IMR-90 (cell line): ENCODE measurements around the gene SPATA31E1. TPM values are rescaled to one million over a fixed set of nuclear protein-coding genes. Genes with fewer than 3 reads are reported as not detected.

Source experiments
- ATAC-seq: fragments of 200-7000 bp; cut with Tn5 transposase; 2 replicates; pipeline ENCODE4 v1.9.1; 2020; ENCODE audit warnings: low read depth, mild to moderate bottlenecking, moderate library complexity
- BruUV-seq: library from RNA; stranded (reverse); fragments of 400-500 nt; replicated peaks from 2 replicates; lab custom pipeline; 2021; lab: Mats Ljungman, UMichigan
- CTCF ChIA-PET: fragments of 300-600 bp; formaldehyde crosslinking; extraction: SDS; loops from one replicate; lab custom pipeline; 2021; ENCODE audit warnings: antibody characterized with exemption; lab: Yijun Ruan, JAX
- POLR2A ChIA-PET: fragments of 300-600 bp; sonication (Branson Sonifier 250); formaldehyde crosslinking; loops from one replicate; lab custom pipeline; 2022; ENCODE audit warnings: antibody characterized with exemption; ENCODE audit not compliant: unreplicated experiment; lab: Charles Lee
- DNase-seq: peaks from one replicate; pipeline ENCODE4 v3.0.0; 2013
- H2AFZ ChIP-seq: replicated peaks from 2 replicates; pipeline ENCODE3; 2013; ENCODE audit warnings: low read length, mild to moderate bottlenecking; ENCODE audit not compliant: poor library complexity
- H2AK5ac ChIP-seq: 2 replicates; pipeline ENCODE4 v1.6.1; 2013; ENCODE audit warnings: low read depth, low read length, inconsistent platforms
- H2AK9ac ChIP-seq: replicated peaks from 2 replicates; pipeline ENCODE3; 2013; ENCODE audit warnings: mild to moderate bottlenecking, low read depth, low read length, moderate library complexity; ENCODE audit not compliant: poor library complexity
- H2BK120ac ChIP-seq: 2 replicates; pipeline ENCODE4 v1.6.1; 2013; ENCODE audit warnings: low read depth, low read length, inconsistent platforms
- H2BK15ac ChIP-seq: 3 replicates; pipeline ENCODE4 v1.6.1; 2013; ENCODE audit warnings: low read depth, low read length, inconsistent platforms
- H2BK20ac ChIP-seq: 2 replicates; pipeline ENCODE4 v1.6.1; 2013; ENCODE audit warnings: low read depth, mild to moderate bottlenecking, inconsistent platforms, low read length, moderate library complexity
- H2BK5ac ChIP-seq: 2 replicates; pipeline ENCODE4 v1.6.1; 2013; ENCODE audit warnings: mild to moderate bottlenecking, low read depth, low read length, inconsistent platforms; ENCODE audit not compliant: poor library complexity, severe bottlenecking
- H3K14ac ChIP-seq: replicated peaks from 2 replicates; pipeline ENCODE4 v1.6.1; 2013; ENCODE audit warnings: low read depth, low read length, inconsistent platforms
- H3K18ac ChIP-seq: 2 replicates; pipeline ENCODE4 v1.6.1; 2013; ENCODE audit warnings: low read depth, low read length, control low read depth
- H3K23ac ChIP-seq: 2 replicates; pipeline ENCODE4 v1.6.1; 2013; ENCODE audit warnings: low read depth, low read length, inconsistent platforms
- H3K27ac ChIP-seq: 2 replicates; pipeline ENCODE4 v1.5.1; 2013; ENCODE audit warnings: mild to moderate bottlenecking, control low read depth, low read length; ENCODE audit not compliant: insufficient read depth
- H3K27me3 ChIP-seq: 2 replicates; pipeline ENCODE4 v1.6.1; 2013; ENCODE audit warnings: low read length; ENCODE audit not compliant: control insufficient read depth, insufficient read depth
- H3K36me3 ChIP-seq: 2 replicates; pipeline ENCODE4 v1.6.1; 2013; ENCODE audit warnings: low read length, mixed read lengths; ENCODE audit not compliant: control insufficient read depth, insufficient read depth
- H3K4ac ChIP-seq: 2 replicates; pipeline ENCODE4 v1.6.1; 2013; ENCODE audit warnings: low read depth, low read length, inconsistent platforms
- H3K4me1 ChIP-seq: 2 replicates; pipeline ENCODE4 v1.6.1; 2013; ENCODE audit warnings: low read length, mixed read lengths; ENCODE audit not compliant: control insufficient read depth, insufficient read depth
- H3K4me2 ChIP-seq: 2 replicates; pipeline ENCODE4 v1.6.1; 2013; ENCODE audit warnings: low read depth, mild to moderate bottlenecking, control low read depth, low read length, moderate library complexity
- H3K4me3 ChIP-seq: 2 replicates; pipeline ENCODE4 v1.5.1; 2013; ENCODE audit warnings: low read depth, mild to moderate bottlenecking, control low read depth, low read length, moderate library complexity; ENCODE audit not compliant: insufficient read depth
- H3K56ac ChIP-seq: 2 replicates; pipeline ENCODE4 v1.6.1; 2013; ENCODE audit warnings: low read length, inconsistent platforms; ENCODE audit not compliant: insufficient read depth; ENCODE audit errors: extremely low read depth
- H3K79me1 ChIP-seq, 2 experiments: 2 replicates each; pipeline ENCODE4 v1.6.1; 2013; ENCODE audit warnings: low read length in 2 of 2, inconsistent platforms in 1 of 2, low read depth in 1 of 2
- H3K9ac ChIP-seq: 2 replicates; pipeline ENCODE4 v1.6.1; 2013; ENCODE audit warnings: low read depth, low read length, control low read depth
- H3K9me1 ChIP-seq: 2 replicates; pipeline ENCODE4 v1.6.1; 2013; ENCODE audit warnings: low read length, inconsistent platforms; ENCODE audit not compliant: insufficient read depth
- H3K9me3 ChIP-seq: 2 replicates; pipeline ENCODE4 v1.6.1; 2013; ENCODE audit warnings: low read length; ENCODE audit not compliant: control insufficient read depth, insufficient read depth
- H4K20me1 ChIP-seq: 2 replicates; pipeline ENCODE4 v1.6.1; 2013; ENCODE audit warnings: low read length, inconsistent platforms; ENCODE audit not compliant: insufficient read depth
- H4K5ac ChIP-seq: 2 replicates; pipeline ENCODE4 v1.6.1; 2013; ENCODE audit warnings: mild to moderate bottlenecking, low read depth, low read length, control low read depth
- H4K8ac ChIP-seq, 2 experiments: 2 replicates each; pipeline ENCODE4 v1.6.1; 2013; ENCODE audit warnings: low read depth in 2 of 2, low read length in 2 of 2, control low read depth in 1 of 2, inconsistent platforms in 1 of 2
- H4K91ac ChIP-seq: 2 replicates; pipeline ENCODE4 v1.6.1; 2013; ENCODE audit warnings: low read depth, low read length, inconsistent platforms; ENCODE audit not compliant: insufficient read depth
- BHLHE40 ChIP-seq: fragments of 150-350 bp; IDR thresholded peaks from 2 replicates; pipeline ENCODE4 v1.6.1; 2016; ENCODE audit warnings: mild to moderate bottlenecking, low read depth, low read length
- CEBPB ChIP-seq: IDR thresholded peaks from 2 replicates; pipeline ENCODE4 v1.6.1; 2012; ENCODE audit warnings: low read depth, low read length, improper control_type of control experiment
- CHD1 ChIP-seq: IDR thresholded peaks from 2 replicates; pipeline ENCODE4 v1.6.1; 2012; ENCODE audit warnings: low read depth, low read length, improper control_type of control experiment
- FOS ChIP-seq: fragments of 150-350 bp; IDR thresholded peaks from 2 replicates; pipeline ENCODE4 v1.6.1; 2016; ENCODE audit warnings: low read depth, low read length
- MAFK ChIP-seq: IDR thresholded peaks from 2 replicates; pipeline ENCODE4 v1.6.1; 2012; ENCODE audit warnings: low read depth, low read length, improper control_type of control experiment
- MAZ ChIP-seq: IDR thresholded peaks from 2 replicates; pipeline ENCODE4 v1.6.1; 2012; ENCODE audit warnings: low read depth, mild to moderate bottlenecking, low read length, improper control_type of control experiment, moderate library complexity, borderline replicate concordance
- MXI1 ChIP-seq: IDR thresholded peaks from 2 replicates; pipeline ENCODE4 v1.6.1; 2012; ENCODE audit warnings: low read depth, mild to moderate bottlenecking, low read length, moderate library complexity, borderline replicate concordance
- NFE2L2 ChIP-seq: fragments of 150-350 bp; IDR thresholded peaks from 2 replicates; pipeline ENCODE4 v1.6.1; 2016; ENCODE audit warnings: low read depth, mild to moderate bottlenecking, low read length
- POLR2A ChIP-seq: IDR thresholded peaks from 2 replicates; pipeline ENCODE4 v1.6.1; 2012; ENCODE audit warnings: mild to moderate bottlenecking, low read depth, low read length
- RAD21 ChIP-seq: IDR thresholded peaks from 2 replicates; pipeline ENCODE4 v1.6.1; 2012; ENCODE audit warnings: low read length, improper control_type of control experiment
- RCOR1 ChIP-seq: IDR thresholded peaks from 2 replicates; pipeline ENCODE4 v1.6.1; 2012; ENCODE audit warnings: mild to moderate bottlenecking, low read length, improper control_type of control experiment; ENCODE audit not compliant: insufficient replicate concordance
- RFX5 ChIP-seq: IDR thresholded peaks from 2 replicates; pipeline ENCODE4 v1.8.0; 2012; ENCODE audit warnings: low read depth, mild to moderate bottlenecking, low read length, moderate library complexity
- SMC3 ChIP-seq: fragments of 150-350 bp; IDR thresholded peaks from 2 replicates; pipeline ENCODE4 v1.6.1; 2016; ENCODE audit warnings: low read depth, mild to moderate bottlenecking, antibody characterized with exemption, low read length, moderate library complexity
- USF2 ChIP-seq: fragments of 150-350 bp; IDR thresholded peaks from 2 replicates; pipeline ENCODE4 v1.6.1; 2017; ENCODE audit warnings: mild to moderate bottlenecking, antibody characterized with exemption, low read length, low read depth
- WGBS, 2 experiments: methylation state at CpG; one replicate each; pipeline versions ENCODE4 v1.1.5 to v1.1.7; 2013; ENCODE audit warnings: missing lambda C conversion rate in 2 of 2; ENCODE audit not compliant: insufficient read length in 1 of 2; ENCODE audit errors: extremely low coverage in 2 of 2; 5-methylcytosine and 5-hydroxymethylcytosine counted together
- dilution Hi-C: fragments of 300-500 bp; cut with HindIII; formaldehyde crosslinking; loops from one replicate; pipeline ENCODE4 v1.14.3; 2018; ENCODE audit warnings: low sequenced_read_pairs; ENCODE audit not compliant: unreplicated experiment
- in situ Hi-C: fragments of 300-500 bp; cut with MboI; formaldehyde crosslinking; loops from 3 replicates; pipeline ENCODE4 v1.14.3; 2019; ENCODE audit warnings: low sequenced_read_pairs, inconsistent platforms, mixed read lengths
- intact Hi-C: fragments of 100-400 bp; cut with micrococcal nuclease; formaldehyde crosslinking; loops from 2 replicates; pipeline ENCODE4 v1.10.0; 2022
- polyA plus RNA-seq, 3 experiments: library from polyadenylated mRNA; depleted of rRNA; stranded (reverse); fragments of >200 nt; gene quantifications; 2 replicates each; pipeline ENCODE4 v1.2.3, GENCODE V29; 2012; ENCODE audit warnings: low replicate concordance in 1 of 3
- total RNA-seq: library from RNA; depleted of rRNA; stranded (reverse); fragments of >200 nt; gene quantifications from 2 replicates; pipeline ENCODE4 v1.2.3, GENCODE V29; 2012
- TF ChIP-seq, protein P1 (sequence below): conservative IDR thresholded peaks from 2 replicates; pipeline ENCODE4 v1.5.1; 2012; ENCODE audit warnings: mild to moderate bottlenecking, low read depth, low read length, improper control_type of control experiment
- TF ChIP-seq, protein P2 (sequence below): fragments of 150-350 bp; IDR thresholded peaks from 2 replicates; pipeline ENCODE4 v1.6.1; 2016; ENCODE audit warnings: low read depth, mild to moderate bottlenecking, low read length, moderate library complexity, borderline replicate concordance

SPATA31E1 gene
- total and polyA plus RNA-seq, 2 of the 4 experiments (the other 2 are of a cell fraction): 0.03 TPM; not detected in 1

DNA sequence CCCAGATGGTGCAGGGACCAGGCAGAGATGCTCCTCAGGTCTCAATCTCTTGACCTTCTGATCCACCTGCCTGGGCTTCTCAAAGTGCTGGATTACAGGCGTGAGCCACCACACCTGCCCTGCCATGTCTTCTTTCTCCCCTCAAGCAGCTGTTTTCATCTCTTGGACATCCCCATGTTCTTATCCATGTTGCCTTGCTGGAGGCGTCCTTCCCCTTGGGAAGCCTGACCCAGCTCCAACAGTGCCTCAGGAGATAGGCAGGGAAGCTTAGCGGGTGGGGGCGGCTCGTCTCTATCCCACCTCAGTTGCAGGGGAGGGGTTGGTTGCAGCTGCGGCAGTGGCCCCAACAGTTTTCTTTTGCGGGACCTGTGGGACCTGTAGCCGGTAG is 24.7 kb upstream of the SPATA31E1 start:
- no peaks in the 10 kb centered on the region for H3K36me3 ChIP-seq
- no peak overlapping the region for H2AFZ ChIP-seq
- no peak overlapping the region for H2AK9ac ChIP-seq
- no peak overlapping the region for H3K23ac ChIP-seq
- H2BK15ac ChIP-seq: no peak overlapping the region
- no peak overlapping the region for H2BK5ac ChIP-seq
- H3K9me3 ChIP-seq: peaks cover 2% of the 10 kb centered on the region; the same call in 1 of the 2 replicates
- no peak overlapping the region for H3K4me2 ChIP-seq
- no peak overlapping the region for H4K91ac ChIP-seq
- ChIA-PET CTCF (no interaction called here), POLR2A (no interaction called here)
- H4K5ac ChIP-seq: no peak overlapping the region
- H3K9ac ChIP-seq: no peak overlapping the region
- TF ChIP-seq RFX5 (no peak), SMC3 (no peak), MAZ (no peak), POLR2A (no peak), RCOR1 (no peak), CHD1 (no peak), USF2 (no peak), MXI1 (no peak), FOS (no peak), BHLHE40 (no peak), NFE2L2 (no peak), RAD21 (no peak), MAFK (no peak), CEBPB (no peak)
- TF ChIP-seq, protein P1, sequence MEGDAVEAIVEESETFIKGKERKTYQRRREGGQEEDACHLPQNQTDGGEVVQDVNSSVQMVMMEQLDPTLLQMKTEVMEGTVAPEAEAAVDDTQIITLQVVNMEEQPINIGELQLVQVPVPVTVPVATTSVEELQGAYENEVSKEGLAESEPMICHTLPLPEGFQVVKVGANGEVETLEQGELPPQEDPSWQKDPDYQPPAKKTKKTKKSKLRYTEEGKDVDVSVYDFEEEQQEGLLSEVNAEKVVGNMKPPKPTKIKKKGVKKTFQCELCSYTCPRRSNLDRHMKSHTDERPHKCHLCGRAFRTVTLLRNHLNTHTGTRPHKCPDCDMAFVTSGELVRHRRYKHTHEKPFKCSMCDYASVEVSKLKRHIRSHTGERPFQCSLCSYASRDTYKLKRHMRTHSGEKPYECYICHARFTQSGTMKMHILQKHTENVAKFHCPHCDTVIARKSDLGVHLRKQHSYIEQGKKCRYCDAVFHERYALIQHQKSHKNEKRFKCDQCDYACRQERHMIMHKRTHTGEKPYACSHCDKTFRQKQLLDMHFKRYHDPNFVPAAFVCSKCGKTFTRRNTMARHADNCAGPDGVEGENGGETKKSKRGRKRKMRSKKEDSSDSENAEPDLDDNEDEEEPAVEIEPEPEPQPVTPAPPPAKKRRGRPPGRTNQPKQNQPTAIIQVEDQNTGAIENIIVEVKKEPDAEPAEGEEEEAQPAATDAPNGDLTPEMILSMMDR: no peak
- TF ChIP-seq, protein P2, sequence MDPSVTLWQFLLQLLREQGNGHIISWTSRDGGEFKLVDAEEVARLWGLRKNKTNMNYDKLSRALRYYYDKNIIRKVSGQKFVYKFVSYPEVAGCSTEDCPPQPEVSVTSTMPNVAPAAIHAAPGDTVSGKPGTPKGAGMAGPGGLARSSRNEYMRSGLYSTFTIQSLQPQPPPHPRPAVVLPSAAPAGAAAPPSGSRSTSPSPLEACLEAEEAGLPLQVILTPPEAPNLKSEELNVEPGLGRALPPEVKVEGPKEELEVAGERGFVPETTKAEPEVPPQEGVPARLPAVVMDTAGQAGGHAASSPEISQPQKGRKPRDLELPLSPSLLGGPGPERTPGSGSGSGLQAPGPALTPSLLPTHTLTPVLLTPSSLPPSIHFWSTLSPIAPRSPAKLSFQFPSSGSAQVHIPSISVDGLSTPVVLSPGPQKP: no peak
- no peak overlapping the region for H3K18ac ChIP-seq
- no peak for ATAC-seq
- H3K56ac ChIP-seq: no peak overlapping the region
- H3K79me1 ChIP-seq: no peaks in the 10 kb centered on the region
- no peaks in the 10 kb centered on the region for H3K27me3 ChIP-seq
- no peak overlapping the region for H3K4ac ChIP-seq
- in situ Hi-C loops: no loop called here
- no TSS peak for BruUV-seq
- H2BK20ac ChIP-seq: no peak overlapping the region
- H3K14ac ChIP-seq: no peak overlapping the region
- no peak overlapping the region for H4K8ac ChIP-seq
- DNase-seq: no peak
- no peak overlapping the region for H3K27ac ChIP-seq
- H4K20me1 ChIP-seq: no peaks in the 10 kb centered on the region
- peaks cover 3% of the 10 kb centered on the region for H3K9me1 ChIP-seq
- no peak overlapping the region for H2AK5ac ChIP-seq
- H2BK120ac ChIP-seq: no peak overlapping the region
- dilution Hi-C loops: no loop called here
- H3K4me3 ChIP-seq: no peak overlapping the region
- H3K4me1 ChIP-seq: peaks cover 3% of the 10 kb centered on the region
- 71% methylated on average over 1 of the region's 8 CpGs; no CpG with 5 or more reads in 1 of the 2 experiments for WGBS, 2 experiments
- intact Hi-C loops: no loop called here
